GM19395 (cell line): ENCODE measurements around the gene NID2.

Experiments
- ATAC-seq: cut with Tn5 transposase; IDR thresholded peaks from one replicate; pipeline ENCODE4 v1.9.1; 2021; ENCODE audit warnings: mild to moderate bottlenecking, moderate library complexity; ENCODE audit not compliant: unreplicated experiment

NID2 gene

DNA sequence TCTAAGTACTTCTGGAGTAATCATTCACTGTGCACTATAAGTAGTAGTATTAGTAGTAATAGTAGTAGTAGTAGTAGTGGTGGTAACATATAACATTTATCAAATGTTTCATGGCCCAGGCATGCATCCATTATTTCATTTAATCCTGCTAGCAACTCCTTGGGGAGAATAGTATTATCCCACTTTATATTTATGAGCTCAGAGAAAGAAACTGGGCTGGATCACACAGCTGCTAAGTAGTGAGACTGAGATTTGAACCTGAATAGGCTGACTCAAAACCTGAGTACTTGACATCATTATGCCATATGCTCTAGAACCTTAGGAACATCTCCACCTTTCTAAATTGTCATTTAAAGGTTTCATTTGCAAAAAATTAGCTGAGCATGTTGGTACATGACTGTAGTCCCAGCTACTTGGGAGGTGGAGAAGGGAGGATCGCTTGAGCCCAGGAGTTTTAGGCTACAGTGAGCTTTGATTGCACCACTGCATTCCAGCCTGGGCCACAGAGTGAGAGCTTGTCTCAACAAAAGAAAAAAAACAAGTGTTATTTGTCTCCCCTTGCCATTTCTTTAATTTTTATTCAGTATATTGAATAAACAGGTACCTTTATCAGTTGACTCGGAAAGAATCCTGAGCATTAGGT is 11.4 kb upstream of the NID2 start:
- ATAC-seq = no peak

DNA sequence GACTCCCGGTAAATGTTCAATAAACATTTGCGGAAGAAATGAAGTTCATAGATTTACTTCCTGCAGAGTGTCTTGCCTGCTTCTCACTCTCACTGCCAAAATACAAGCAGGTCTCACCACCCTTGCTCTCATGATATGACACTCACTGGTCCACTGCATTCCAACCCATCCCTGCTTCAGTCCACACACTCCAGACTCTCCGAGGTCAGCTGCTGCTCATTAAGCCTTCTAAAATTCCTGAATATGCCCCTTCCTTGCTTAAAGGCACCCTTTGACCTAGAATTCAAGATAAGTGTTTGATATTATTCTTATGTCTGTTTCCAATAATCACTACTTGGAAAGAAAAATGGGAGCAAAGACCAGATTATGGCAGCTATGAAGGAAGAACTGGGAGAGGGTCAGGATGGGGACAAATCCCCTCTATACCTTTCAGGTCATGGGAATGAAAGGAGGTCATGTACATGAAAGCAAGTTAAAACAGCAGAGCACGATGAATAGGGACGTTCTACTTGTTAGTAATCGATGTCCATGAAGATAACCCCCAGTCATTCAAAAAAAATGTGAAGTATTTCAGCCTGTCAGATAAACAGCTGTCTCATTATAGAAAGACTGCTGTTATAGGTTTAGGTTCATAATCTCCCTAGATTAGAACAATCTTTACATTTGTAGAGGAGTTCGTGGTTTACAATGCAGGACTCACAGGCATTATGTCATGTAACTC is 10.5 kb upstream of the NID2 start:
- ATAC-seq = no peak

DNA sequence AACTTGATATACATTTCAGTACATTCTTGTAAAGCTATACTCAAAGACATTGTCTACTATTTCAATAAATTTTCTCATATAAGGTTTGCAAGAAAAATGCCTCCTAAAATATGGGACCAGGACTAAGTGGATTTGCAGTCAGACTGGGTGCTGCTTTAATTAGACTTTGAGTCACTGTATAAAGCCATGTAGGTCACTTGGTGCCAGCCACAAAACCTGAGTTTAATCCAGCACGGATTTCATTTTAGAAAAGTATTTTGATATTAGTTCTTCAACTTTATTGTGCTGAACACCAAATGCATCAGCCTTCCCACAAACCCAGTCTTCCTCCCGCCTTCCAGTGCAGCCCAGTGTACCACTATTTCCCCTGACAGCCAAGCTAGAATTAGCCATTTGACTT is 9.9 kb upstream of the NID2 start:
- ATAC-seq = no peak

DNA sequence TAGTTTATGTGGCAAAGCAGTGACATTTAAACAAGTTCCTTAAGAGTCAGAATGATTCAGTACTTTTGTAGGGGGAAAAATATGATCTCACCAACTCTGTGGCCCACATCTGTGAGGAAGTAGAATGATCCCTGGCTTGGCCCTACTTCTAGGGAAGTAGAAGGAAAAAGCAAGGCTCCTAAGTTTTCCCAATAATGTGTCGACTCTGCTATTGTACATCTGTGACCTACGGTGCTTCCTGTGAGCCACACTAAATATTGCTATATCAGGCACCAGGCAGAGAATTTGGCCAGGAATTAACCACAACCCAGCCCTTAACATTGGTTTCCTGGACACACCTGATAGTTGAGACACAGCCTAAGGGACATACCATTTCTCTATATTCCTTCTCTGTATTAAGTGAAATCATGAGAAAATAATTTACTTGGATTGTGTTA is 9.3 kb upstream of the NID2 start:
- ATAC-seq = no peak

DNA sequence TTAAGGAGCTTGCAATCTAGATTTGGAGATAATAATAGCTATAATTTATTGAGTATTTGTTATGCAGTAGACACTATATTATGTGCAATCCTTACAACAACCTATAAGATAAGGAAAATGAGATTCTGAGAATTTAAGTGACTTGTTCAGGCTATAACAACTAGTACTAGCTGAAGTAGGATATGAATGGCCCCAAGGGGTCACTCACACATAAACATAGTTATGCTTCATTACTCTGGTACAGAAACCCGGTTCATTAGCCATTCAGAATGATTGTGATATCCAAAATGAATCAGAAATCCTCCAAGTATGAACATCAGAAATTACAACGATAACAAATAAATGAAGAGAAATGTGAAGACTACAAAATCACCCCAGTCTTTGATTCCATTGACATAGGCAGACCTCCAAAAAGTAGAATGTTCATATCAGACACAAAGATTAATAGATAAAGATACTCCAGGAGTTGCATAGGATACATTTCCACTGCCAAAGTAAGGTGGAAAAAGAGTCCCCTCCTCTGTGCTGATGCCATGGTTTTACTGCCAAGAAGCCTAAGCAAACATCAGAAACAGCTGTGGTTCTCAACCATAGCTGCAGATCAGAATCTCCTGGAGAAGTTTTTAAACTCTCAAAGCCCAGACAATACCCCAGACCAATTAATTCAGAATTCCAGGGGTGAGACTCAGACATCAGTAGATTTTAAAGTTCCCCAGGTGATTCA is 8.6 kb upstream of the NID2 start:
- no peak for ATAC-seq

DNA sequence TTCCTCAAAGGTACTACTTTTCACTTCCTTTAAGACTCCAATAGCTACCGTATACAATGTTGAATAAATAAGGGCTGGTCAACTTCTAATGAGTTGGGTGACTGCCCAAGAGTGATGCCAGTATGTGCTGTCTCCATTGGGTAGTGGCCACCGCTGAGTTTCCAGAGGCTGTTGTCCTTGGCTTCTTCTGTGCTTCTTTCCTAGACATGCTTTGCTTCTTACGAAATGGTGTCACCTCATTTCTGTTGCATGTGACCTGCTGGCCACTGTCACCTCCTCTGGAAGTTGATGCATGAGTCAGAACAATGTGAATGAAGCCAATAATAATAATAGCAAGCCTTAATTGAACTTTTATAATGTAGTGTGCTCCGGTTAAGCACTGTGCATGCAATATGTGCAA is 7.5 kb upstream of the NID2 start:
- ATAC-seq = no peak

DNA sequence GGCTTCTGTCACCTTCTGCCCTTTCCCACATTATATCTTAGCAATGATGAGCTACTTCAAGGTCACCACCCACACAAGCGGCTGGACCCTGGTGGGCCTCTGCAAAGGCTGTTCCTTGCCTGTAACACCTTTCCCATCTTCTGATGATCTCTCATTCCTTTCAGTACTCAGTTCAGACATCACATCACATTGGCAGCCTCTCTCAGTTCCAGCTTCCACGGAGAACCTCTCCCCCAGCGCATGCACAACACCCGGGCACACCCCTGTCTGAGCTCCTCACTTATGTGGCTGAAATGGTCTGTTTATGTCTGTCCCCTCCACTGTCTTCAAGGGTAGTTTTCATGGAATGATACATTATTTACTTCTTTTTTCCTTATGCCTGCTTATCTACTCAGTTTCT is 6.5 kb upstream of the NID2 start:
- no peak for ATAC-seq

DNA sequence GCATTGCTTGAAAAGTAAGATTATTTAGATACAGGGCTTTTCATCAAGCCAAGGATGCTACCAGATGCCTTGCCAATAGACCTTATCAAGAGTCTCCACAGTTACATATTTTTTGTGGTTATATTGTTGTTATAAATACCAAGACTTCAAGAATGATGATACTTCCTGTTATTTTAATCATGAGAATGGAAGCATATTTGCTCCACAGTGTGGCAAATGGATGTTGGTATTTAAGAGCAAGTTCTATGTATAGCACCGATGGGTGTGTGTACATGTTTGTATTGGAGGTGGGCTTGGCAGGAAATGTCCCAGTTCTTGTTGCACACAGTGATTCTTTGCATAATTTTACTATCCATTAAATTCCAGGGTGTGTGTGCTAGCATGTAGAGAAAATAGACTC is 4.4 kb upstream of the NID2 start:
- no peak for ATAC-seq

DNA sequence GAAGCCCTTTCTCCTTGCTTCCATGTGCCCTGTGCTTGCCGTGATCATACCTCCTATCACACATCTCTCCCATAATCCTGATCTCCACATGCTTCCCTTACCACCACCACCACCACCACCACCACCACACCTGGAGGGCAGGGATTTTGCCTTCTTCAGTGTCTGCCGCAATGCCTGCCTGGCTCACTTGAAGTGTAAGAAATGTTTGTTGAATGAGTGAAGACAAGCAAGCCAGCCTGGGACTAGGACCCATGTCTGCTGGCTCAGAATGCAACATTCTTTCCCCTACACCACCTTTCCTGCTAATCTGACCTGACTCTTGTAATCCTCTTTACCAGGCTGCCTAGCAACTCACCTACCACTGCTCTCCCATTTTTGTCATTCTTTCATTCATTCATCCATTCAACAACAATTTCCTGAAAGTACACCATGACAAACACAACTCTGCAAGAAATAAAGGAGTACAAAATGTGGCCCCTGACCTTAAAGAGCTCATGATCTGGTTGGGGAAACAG is 3.5 kb upstream of the NID2 start:
- no peak for ATAC-seq

DNA sequence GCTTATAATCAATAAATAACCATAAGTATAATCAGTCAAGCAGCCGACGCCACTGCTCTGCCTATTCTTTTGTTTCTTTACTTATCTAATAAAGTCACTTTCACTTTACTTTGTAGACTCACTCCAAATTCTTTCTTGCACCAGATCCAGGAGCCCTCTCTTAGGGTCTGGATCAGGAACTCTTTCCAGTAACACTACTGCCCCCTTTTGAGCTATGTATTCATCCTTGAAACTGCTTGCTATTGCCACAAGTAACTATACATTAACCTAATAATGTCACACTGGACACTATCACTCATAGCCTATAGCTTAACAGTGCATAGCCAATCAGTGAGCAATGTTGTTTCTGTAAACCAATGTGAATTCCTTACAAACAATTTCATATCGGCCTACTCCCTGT is 2.8 kb upstream of the NID2 start:
- ATAC-seq = no peak

DNA sequence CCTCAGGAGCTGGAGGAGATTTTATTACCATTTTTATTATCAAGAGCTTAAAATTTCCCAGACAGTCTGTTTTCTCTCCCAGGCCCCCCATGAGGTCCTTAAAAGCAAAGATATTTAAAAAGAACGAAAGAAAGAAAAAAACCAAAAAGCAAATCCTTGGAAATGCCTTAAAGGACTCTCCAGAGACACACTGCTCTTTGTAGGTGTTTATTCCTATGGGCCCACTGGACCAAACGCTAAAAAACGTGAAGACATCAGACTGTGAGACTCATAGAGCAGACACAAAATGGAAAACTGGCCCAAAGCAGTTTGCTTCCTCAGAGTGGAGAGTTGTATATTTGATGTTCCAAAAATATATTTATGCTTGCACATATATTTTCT is 1.2 kb upstream of the NID2 start:
- ATAC-seq = no peak

DNA sequence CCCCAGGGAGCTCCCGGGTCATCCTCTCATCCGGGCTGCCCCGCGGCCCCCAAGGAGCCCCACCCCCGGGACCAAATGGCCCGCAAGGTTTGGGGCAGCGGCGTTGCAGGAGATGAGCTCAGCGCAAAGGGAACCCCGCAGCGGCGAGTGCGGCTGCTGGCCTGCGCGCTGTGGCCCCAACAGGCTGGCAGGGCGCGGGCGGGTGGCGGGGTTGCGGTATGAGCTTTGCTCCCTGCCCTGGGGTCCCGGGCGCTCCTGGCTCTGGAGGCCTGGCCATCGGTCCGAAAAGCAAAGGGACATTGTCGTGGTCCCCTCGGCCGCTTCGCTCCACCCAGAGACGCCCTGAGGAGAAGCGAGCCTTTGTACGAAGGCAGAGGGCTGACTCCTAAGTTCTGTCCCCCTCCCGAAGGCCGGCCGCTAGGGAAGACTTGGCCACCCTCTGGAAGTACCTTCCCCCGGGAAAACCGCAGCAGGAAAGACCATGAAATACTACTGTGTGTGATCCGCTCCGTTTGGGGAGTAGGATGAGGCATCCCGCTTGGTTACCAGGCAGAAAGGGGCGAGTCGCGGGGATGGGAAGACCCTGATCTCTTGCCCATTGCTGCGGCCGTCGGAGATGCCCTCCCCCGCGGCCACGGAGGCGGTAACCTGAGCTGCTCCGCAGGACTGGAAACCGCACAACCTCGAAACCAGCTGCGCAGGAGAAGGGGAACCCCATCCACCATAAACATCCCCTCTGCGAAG is 620 bp upstream of the NID2 start:
- peak; percentile 43 for ATAC-seq

DNA sequence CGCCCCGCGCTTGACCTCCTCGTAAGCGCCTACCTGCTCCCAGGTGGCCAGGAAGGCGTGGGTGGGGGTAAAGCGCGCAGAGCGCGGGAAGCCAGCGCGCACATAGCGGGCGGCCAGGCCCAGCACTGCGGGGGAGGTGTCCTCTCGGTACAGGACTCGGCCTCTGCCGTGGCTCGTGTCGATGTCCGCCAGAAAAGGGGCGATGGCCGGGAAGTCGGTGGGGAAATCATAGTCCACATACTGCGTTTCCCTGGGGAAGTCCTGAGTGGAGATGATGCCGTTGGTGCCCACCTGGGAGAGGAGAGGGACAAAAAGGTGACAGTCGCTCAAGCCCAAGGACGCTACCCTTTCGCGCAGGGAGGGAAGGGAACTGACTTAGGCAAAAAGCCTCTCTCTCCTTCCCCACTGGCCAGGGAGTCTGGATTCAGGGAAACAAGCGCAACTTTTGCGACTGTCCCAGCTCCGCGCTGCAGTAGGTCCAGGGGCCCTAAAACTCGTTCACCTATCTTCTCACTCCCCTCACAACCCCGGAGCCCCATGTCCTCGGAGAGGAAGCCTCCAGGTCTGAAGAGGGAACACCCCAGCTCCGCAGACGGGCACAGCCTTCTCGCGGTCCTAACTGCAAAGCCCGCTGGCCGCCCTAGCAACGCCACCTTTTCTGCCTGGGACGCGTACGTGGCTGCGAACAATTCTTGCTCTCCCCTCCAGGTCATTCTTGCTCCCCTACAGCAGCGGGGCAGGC is 815 bp downstream of the NID2 start:
- peak; percentile 16 for ATAC-seq

DNA sequence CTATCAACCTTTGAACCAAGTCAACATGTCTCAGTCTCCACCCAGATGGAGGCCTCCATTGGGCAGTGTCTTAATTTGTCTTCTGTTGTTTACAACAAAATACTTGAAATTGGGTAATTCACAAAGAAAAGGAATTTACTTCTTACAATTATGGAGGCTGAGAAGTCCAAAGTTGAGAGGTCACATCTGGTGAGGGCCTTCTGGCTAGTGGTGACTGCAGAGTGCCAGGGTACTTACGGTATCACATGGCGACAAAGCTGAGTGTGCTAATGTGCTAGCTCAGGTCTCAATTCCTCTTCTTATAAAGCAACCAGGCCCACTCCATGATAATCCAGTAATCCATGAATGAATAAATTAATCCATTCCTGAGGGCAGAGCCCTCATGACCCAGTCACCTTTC is 4.7 kb downstream of the NID2 start:
- ATAC-seq = no peak

DNA sequence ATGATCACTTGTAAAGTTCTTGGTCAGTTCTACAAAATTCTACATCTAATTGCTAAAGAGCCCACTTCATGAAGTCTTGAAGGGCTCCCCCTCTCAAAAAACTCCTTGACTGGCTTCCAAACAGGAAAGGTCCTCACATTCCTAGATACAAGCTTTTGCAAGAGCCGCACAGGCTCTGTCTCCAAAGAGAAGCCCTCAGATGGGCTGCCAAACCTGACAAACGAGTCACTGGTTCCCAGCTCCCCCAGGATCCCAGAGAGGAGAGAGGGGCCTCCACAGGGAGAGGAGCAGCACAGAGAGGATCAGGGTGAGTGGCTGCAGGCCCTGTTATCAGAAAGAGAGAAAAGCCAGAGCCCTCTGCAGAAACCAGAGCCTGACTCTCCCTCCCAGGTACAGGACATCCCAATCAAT is 5.8 kb downstream of the NID2 start:
- no peak for ATAC-seq

DNA sequence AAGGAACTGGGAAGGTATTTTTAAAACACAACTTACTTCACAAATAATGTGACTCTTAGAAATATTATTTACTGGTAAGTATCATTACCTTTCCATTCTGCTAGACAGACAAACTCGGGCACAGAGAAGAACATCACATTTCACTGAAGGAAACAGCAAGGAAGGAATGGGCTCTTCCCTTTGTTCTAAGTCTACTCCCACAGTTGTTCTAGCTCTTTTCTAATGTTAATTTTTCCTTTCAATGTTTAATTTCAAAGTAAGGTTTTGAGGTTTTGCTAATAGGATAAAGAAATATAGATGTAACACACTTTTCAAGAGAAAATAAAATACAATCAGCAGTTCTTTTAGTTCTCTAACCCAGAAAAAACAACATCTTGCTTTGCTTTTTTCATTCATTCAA is 7.0 kb downstream of the NID2 start:
- no peak for ATAC-seq

DNA sequence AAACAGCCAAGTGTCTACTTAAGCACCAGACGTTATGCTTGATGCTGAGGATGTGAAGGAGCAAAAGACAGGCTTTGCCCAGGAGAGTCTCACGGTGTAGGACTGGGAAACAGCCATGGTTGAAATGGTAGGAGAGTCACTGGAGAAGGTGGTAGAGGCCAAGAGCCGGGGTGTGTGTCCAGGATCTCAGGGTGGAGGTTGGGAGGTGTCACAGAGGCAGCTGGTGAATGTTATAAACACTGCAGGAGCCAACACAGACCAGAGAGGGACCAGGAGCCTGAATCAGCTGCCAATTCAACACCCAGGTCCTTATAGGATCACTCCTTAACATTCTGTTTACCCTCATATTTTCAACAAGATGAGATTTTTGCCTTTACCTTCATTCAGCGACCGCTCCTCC is 7.5 kb downstream of the NID2 start:
- no peak for ATAC-seq

DNA sequence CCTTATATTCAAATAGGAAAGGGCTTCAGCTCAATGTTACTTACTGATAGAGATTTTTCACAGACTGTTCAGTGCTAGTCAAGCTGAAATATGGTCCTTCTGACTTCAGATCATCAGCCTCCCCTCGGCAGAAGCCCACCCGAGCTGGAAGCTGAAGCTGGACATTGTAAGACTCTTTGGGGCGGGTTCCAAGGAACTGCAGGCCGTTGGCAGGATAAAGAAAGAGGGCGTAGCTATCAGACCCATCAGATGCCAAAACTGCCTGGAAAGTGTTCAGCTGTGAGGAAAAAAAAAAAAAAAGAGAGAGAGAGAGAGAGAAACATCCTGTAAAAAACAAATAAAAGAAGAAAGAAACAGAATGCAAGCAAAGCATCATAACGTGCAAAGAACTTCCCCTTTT is 8.8 kb downstream of the NID2 start:
- no peak for ATAC-seq

DNA sequence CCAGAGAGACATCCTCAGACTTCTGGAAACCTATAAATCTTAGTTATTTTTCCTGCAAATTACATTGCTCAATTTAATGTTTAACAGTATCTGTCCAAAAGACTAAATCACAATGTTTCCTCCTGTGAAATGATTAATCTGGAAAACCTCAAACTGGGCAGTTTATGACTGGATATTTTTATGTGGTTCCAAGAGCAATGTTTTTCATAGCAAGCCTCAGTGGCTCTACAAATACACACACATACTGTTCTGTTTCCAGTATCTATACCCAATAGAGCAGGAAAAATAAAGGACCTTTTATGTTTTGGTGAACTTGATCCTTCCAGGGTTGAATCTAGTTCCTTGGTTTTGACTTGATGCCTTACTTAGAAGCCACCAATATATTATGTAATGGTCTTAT is 9.2 kb downstream of the NID2 start:
- ATAC-seq = no peak

DNA sequence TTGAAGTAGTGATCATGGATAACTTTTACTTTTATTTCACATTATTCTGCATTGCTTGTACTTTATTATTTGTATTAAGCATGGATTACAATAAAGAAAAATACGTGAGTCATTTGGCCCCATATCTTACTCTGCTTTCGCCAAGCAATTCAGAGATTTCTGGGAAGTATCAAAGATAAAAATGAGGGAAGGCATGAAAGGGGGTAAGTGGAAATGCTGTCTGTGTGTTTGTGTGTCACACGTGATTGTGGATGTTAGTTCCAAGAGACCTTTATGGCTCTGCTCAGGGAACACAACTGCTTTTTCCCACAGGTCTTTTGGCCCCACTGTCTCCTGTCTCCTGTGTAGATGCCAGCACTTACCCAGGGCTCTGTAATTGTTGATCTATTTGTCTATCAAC is 10.5 kb downstream of the NID2 start:
- ATAC-seq = no peak

DNA sequence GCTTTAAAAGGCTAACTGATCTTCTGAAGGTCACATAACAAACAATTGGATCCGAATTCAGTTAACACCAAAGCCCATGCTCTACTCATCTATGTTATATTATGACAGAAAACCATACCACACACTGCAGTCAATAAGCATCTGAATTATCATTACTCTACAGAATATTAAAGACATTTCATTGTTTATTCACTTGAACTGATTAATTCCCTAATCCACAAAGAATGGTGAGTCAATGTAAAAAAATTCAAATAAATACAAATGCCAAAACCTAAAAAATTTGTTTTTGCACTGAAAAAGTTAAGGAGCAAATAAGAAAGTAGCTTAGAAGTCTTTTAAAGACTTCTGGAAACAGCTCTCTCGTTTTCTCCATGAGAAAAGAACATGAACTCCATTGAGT is 13.7 kb downstream of the NID2 start:
- ATAC-seq = no peak
